ENCODE measurements around the gene TDRD9.

The TDRD9 gene

GRCh38 chr14:103881268-103882201, 46.7 kb upstream of the TDRD9 start:
- no peak for DNase-seq (ENCODE audit: extremely low read depth, insufficient read length)
- no peak for TF ChIP-seq CTCF (IDR thresholded peaks at IDR 0.05; ENCODE audit: insufficient read depth, low read length, poor library complexity, severe bottlenecking)
- H3K4me3 ChIP-seq (replicated peaks; ENCODE audit: low read depth, low read length): no peak overlapping the region
- no peaks in the 10 kb centered on the region; the same call in 1 of the 2 replicates for H3K27me3 ChIP-seq (replicated peaks; ENCODE audit: control insufficient read depth, insufficient read depth, low read length)
- H3K36me3 ChIP-seq (ENCODE audit: control insufficient read depth, insufficient read depth, low read length): no peaks in the 10 kb centered on the region

- no peak for DNase-seq (ENCODE audit: extremely low read depth, insufficient read length)
- Histone ChIP-seq H3K27me3 (replicated peaks; ENCODE audit: control insufficient read depth, insufficient read depth, low read length) (no peaks in the 10 kb centered on the region; the same call in 1 of the 2 replicates), H3K4me3 (replicated peaks; ENCODE audit: low read depth, low read length) (no peak overlapping the region), H3K36me3 (ENCODE audit: control insufficient read depth, insufficient read depth, low read length) (no peaks in the 10 kb centered on the region)
- TF ChIP-seq CTCF (IDR thresholded peaks at IDR 0.05; ENCODE audit: insufficient read depth, low read length, poor library complexity, severe bottlenecking): no peak
Observed at GRCh38 chr14:103882503-103883262, 45.6 kb upstream of the TDRD9 start.

GRCh38 chr14:103883263-103883523, 45.1 kb upstream of the TDRD9 start:
- Histone ChIP-seq H3K27me3 (replicated peaks; ENCODE audit: control insufficient read depth, insufficient read depth, low read length) (no peaks in the 10 kb centered on the region; the same call in 1 of the 2 replicates), H3K4me3 (replicated peaks; ENCODE audit: low read depth, low read length) (no peak overlapping the region), H3K36me3 (ENCODE audit: control insufficient read depth, insufficient read depth, low read length) (no peaks in the 10 kb centered on the region)
- TF ChIP-seq CTCF (IDR thresholded peaks at IDR 0.05; ENCODE audit: insufficient read depth, low read length, poor library complexity, severe bottlenecking): no peak
- DNase-seq (ENCODE audit: extremely low read depth, insufficient read length): no peak

- no peak for DNase-seq (ENCODE audit: extremely low read depth, insufficient read length)
- H3K27me3 ChIP-seq (replicated peaks; ENCODE audit: control insufficient read depth, insufficient read depth, low read length): no peaks in the 10 kb centered on the region; the same call in 1 of the 2 replicates
- no peak overlapping the region for H3K4me3 ChIP-seq (replicated peaks; ENCODE audit: low read depth, low read length)
- H3K36me3 ChIP-seq (ENCODE audit: control insufficient read depth, insufficient read depth, low read length): no peaks in the 10 kb centered on the region
- no peak for TF ChIP-seq CTCF (IDR thresholded peaks at IDR 0.05; ENCODE audit: insufficient read depth, low read length, poor library complexity, severe bottlenecking)
Observed at GRCh38 chr14:103884854-103885253, 43.4 kb upstream of the TDRD9 start.

- no peak for DNase-seq (ENCODE audit: extremely low read depth, insufficient read length)
- Histone ChIP-seq H3K36me3 (ENCODE audit: control insufficient read depth, insufficient read depth, low read length) (no peaks in the 10 kb centered on the region), H3K27me3 (replicated peaks; ENCODE audit: control insufficient read depth, insufficient read depth, low read length) (no peaks in the 10 kb centered on the region; the same call in 1 of the 2 replicates), H3K4me3 (replicated peaks; ENCODE audit: low read depth, low read length) (no peak overlapping the region)
- no peak for TF ChIP-seq CTCF (IDR thresholded peaks at IDR 0.05; ENCODE audit: insufficient read depth, low read length, poor library complexity, severe bottlenecking)
Observed at GRCh38 chr14:103885509-103885932, 42.7 kb upstream of the TDRD9 start.

All from GM06990 (cell line).